Activated B cell treated with CpG ODN at 0.5 μM for 24 hours (primary cell): ENCODE measurements around the gene ASB3. TPM values are rescaled to one million over a fixed set of nuclear protein-coding genes. Genes with fewer than 3 reads are reported as not detected.

Source experiments
- ATAC-seq: fragments of 200-7000 bp; cut with Tn5 transposase; one replicate; pipeline ENCODE4 v1.10.0; 2021; ENCODE audit warnings: low read depth, mild to moderate bottlenecking, moderate library complexity
- CTCF ChIA-PET: fragments of 350-600 bp; sonication (Branson Sonifier 250); formaldehyde crosslinking; loops from one replicate; lab custom pipeline; 2021; ENCODE audit warnings: antibody characterized with exemption; lab: Charles Lee
- POLR2A ChIA-PET: fragments of 350-600 bp; sonication (Branson Sonifier 250); formaldehyde crosslinking; loops from one replicate; lab custom pipeline; 2021; ENCODE audit warnings: antibody characterized with exemption; lab: Charles Lee
- DNase-seq: peaks from one replicate; pipeline ENCODE4 v3.0.0; 2022
- H3K27ac Mint-ChIP-seq: one replicate; pipeline ENCODE4 v1.8.0; 2020; ENCODE audit warnings: mixed read lengths
- H3K27me3 Mint-ChIP-seq: one replicate; pipeline ENCODE4 v1.8.0; 2021; ENCODE audit warnings: mixed read lengths
- H3K36me3 Mint-ChIP-seq: one replicate; pipeline ENCODE4 v1.8.0; 2021; ENCODE audit warnings: low read depth, mixed read lengths
- H3K4me1 Mint-ChIP-seq: one replicate; pipeline ENCODE4 v1.8.0; 2021; ENCODE audit warnings: mixed read lengths
- H3K4me3 Mint-ChIP-seq: one replicate; pipeline ENCODE4 v1.8.0; 2020; ENCODE audit warnings: mild to moderate bottlenecking, mixed read lengths
- H3K9me3 Mint-ChIP-seq: one replicate; pipeline ENCODE4 v1.8.0; 2020; ENCODE audit warnings: mixed read lengths
- intact Hi-C: fragments of 100-400 bp; cut with micrococcal nuclease; formaldehyde crosslinking; loops from one replicate; pipeline ENCODE4 v1.15.1; 2024
- total RNA-seq: library from RNA; stranded (reverse); gene quantifications from 2 replicates; pipeline ENCODE4 v1.2.3, GENCODE V29; 2022
- TF ChIP-seq, protein P1 (sequence below): fragments of 200-600 bp; IDR thresholded peaks from one replicate; pipeline ENCODE4 v1.8.0; 2022; ENCODE audit warnings: antibody characterized with exemption, mild to moderate bottlenecking

Gene ASB3
- total RNA-seq, 1 donor from 2014 or later, result 22.8 TPM

- Mint-ChIP-seq H3K4me3 (no peak overlapping the region), H3K9me3 (no peaks in the 10 kb centered on the region), H3K27ac (no peak overlapping the region), H3K36me3 (peaks cover 46% of the 10 kb centered on the region), H3K27me3 (no peaks in the 10 kb centered on the region), H3K4me1 (peaks cover 3% of the 10 kb centered on the region)
- intact Hi-C loops, result no loop called here
- TF ChIP-seq, protein P1, sequence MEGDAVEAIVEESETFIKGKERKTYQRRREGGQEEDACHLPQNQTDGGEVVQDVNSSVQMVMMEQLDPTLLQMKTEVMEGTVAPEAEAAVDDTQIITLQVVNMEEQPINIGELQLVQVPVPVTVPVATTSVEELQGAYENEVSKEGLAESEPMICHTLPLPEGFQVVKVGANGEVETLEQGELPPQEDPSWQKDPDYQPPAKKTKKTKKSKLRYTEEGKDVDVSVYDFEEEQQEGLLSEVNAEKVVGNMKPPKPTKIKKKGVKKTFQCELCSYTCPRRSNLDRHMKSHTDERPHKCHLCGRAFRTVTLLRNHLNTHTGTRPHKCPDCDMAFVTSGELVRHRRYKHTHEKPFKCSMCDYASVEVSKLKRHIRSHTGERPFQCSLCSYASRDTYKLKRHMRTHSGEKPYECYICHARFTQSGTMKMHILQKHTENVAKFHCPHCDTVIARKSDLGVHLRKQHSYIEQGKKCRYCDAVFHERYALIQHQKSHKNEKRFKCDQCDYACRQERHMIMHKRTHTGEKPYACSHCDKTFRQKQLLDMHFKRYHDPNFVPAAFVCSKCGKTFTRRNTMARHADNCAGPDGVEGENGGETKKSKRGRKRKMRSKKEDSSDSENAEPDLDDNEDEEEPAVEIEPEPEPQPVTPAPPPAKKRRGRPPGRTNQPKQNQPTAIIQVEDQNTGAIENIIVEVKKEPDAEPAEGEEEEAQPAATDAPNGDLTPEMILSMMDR, result no peak
- CTCF ChIA-PET, result no interaction called here
- no peak for DNase-seq
- ATAC-seq, result no peak
- POLR2A ChIA-PET, result no interaction called here
Measured at GRCh38 chr2:53753041-53753440, 33.7 kb downstream of the ASB3 start.

DNA sequence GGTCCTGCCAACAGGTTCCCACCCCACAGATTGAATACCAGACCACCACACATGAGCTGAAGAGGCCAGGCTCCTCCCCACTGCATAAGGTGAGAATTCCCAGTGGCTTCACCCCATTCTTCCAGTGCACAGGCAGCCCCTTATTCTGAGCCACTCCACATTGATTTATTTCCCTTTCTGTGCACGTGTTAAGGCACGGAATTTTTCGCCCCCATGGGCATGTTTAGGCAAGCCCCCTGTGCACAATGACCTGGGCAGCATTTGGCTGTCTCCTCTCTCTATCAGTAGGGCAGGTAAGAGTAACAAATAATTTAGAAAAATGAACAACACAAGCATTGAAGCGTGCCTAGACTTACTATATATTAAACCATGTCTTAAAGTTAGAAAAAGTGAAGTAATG is 34.4 kb downstream of the ASB3 start:
- TF ChIP-seq, protein P1, result no peak
- ChIA-PET CTCF (interaction anchor here (0.6 to 1.2 kb wide), 2 partner anchors 15 to 40 kb away, joined by 4 to 5 read pairs; partner anchors contain the start of gene CHAC2), POLR2A (no interaction called here)
- Mint-ChIP-seq H3K27ac (no peak overlapping the region), H3K27me3 (no peaks in the 10 kb centered on the region), H3K36me3 (peaks cover 48% of the 10 kb centered on the region), H3K4me3 (no peak overlapping the region), H3K4me1 (peaks cover 3% of the 10 kb centered on the region), H3K9me3 (no peaks in the 10 kb centered on the region)
- intact Hi-C loops, result no loop called here
- ATAC-seq (no peak), DNase-seq (no peak)

DNA sequence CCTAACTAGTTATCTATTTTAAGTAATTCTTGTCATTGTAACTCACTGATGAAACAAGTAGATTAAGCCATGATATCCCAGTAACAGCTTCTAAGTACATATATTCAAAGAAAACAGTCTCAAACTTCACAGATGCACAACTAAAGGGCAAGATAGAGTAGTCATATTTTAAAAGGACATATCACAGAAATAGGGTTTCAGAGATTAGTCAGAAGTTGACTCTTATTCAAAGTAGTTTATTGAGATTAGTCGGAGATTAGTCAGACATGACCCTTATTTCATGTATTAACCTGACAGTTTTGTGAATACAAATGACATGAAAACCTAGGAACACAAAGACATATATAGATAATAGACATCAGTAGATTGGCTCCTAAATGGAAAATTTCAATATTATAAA is 35.0 kb downstream of the ASB3 start:
- Mint-ChIP-seq H3K4me3 (no peak overlapping the region), H3K4me1 (peaks cover 3% of the 10 kb centered on the region), H3K27me3 (no peaks in the 10 kb centered on the region), H3K36me3 (peaks cover 46% of the 10 kb centered on the region), H3K27ac (no peak overlapping the region), H3K9me3 (no peaks in the 10 kb centered on the region)
- DNase-seq (no peak), ATAC-seq (peak; percentile 52)
- ChIA-PET POLR2A (no interaction called here), CTCF (interaction anchor here (0.6 to 1.2 kb wide), 2 partner anchors 16 to 39 kb away, joined by 4 to 5 read pairs; partner anchors contain the start of gene CHAC2)
- intact Hi-C loops, result no loop called here
- TF ChIP-seq, protein P1, result no peak

DNA sequence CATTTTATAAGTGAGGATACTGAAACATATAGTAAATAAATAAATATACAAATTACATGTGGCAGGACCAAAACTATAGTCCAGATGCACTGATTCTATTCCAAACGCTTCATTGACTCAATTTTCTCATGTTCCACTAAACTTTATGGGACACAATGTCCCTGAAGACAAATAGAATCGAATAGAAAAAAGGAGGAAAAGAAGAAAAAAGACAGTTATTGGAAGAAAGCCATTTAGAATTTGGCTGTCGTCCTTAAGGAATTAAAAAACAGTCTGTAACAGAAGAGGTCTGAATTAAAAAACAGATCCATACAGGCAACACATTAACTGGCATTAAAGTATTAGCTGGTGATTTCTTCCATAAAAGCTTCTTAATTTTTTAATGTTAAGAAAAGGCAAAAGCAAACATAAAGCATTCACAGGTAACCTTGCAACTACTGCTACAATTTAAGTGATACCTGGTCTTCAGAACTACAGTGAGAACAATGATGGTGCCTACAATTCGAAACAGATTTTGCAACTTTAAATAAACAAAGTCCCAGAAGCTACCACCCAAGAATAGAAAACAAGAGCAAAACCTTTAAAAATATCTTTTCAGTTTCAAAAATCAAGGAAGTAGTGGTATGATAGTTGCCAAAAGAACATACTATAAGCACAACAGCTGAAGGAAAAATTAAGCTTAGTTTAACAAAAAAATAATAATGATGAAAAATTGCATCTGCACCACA is 36.5 kb downstream of the ASB3 start:
- Mint-ChIP-seq H3K27me3 (no peaks in the 10 kb centered on the region), H3K4me3 (no peak overlapping the region), H3K36me3 (peaks cover 45% of the 10 kb centered on the region), H3K4me1 (peaks cover 3% of the 10 kb centered on the region), H3K9me3 (no peaks in the 10 kb centered on the region), H3K27ac (no peak overlapping the region)
- TF ChIP-seq, protein P1, result no peak
- ATAC-seq (no peak), DNase-seq (no peak)
- ChIA-PET POLR2A (interaction anchor here (0.8 kb wide), 1 partner anchor 37 kb away, joined by 3 read pairs; the partner anchor contains the start of gene ERLEC1), CTCF (no interaction called here)
- intact Hi-C loops, result no loop called here

GRCh38 chr2:53744395-53745065 is 42.2 kb downstream of the ASB3 start:
- no peak overlapping the region for H3K27ac Mint-ChIP-seq
- H3K27me3 Mint-ChIP-seq, result no peaks in the 10 kb centered on the region
- H3K4me1 Mint-ChIP-seq, result no peaks in the 10 kb centered on the region
- TF ChIP-seq, protein P1, result no peak
- no peaks in the 10 kb centered on the region for H3K9me3 Mint-ChIP-seq
- H3K36me3 Mint-ChIP-seq, result peaks cover 50% of the 10 kb centered on the region
- intact Hi-C loops, result no loop called here
- H3K4me3 Mint-ChIP-seq, result no peak overlapping the region
- CTCF ChIA-PET, result no interaction called here
- POLR2A ChIA-PET, result interaction anchor here (0.6 kb wide), 1 partner anchor 47 kb away, joined by 5 read pairs; no protein-coding TSS in a partner anchor
- DNase-seq (no peak), ATAC-seq (no peak)
